HG03378 (cell line): ENCODE data around the gene HSPA5.
"Not testable (repeated sequence)": the region's sequence is repeated elsewhere in the genome, so short reads cannot be mapped to it uniquely, and the experiment has no call there.

Source experiments
- ATAC-seq: cut with Tn5 transposase; IDR thresholded peaks from one replicate; pipeline ENCODE4 v1.9.1; 2021; ENCODE audit warnings: mild to moderate bottlenecking, moderate library complexity; ENCODE audit not compliant: unreplicated experiment

HSPA5 gene

GRCh38 chr9:125194466-125194865 is 46.7 kb downstream of the HSPA5 start:
- ATAC-seq = not testable (repeated sequence)

GRCh38 chr9:125190361-125190801 is 50.8 kb downstream of the HSPA5 start:
- ATAC-seq = no peak

- ATAC-seq = peak; percentile 83
Observed at GRCh38 chr9:125189361-125190289, 51.5 kb downstream of the HSPA5 start, which contains the start of gene PPP6C. TSS of gene PPP6C (minus strand) at chr9:125189803. CDS start at chr9:125189718, 85 bp downstream.

- no peak for ATAC-seq
Observed at GRCh38 chr9:125189011-125189360, 52.2 kb downstream of the HSPA5 start.
